Body of pancreas (tissue), 4 donors: Measurements from ENCODE around the gene TTYH1.

Experiments
- CTCF ChIP-seq, 7 experiments: fragments of 450-650 bp in 4 of 7; fragments of 200-600 bp in 3 of 7; sonication (generic) in 3 of 7; IDR thresholded peaks; one replicate each; pipeline ENCODE4 v1.5.1; 2016 to 2019; ENCODE audit warnings: antibody characterized with exemption in 7 of 7
- POLR2A ChIP-seq, 3 donors: fragments of 450-650 bp; IDR thresholded peaks; one replicate each; pipeline ENCODE4 v1.6.1; 2016; ENCODE audit warnings: antibody characterized with exemption in 3 of 3, mild to moderate bottlenecking in 2 of 3

GRCh38 chr19:54373781-54374631 is 41.3 kb upstream of the TTYH1 start:
- TF ChIP-seq CTCF (IDR thresholded peaks at IDR 0.05), result no peak
- no peak for TF ChIP-seq POLR2A (IDR thresholded peaks at IDR 0.05)
